Measurements from ENCODE around the gene OR4K13. TPM values are rescaled to one million over a fixed set of nuclear protein-coding genes. Genes with fewer than 3 reads are reported as not detected.

The OR4K13 gene
- not detected for total RNA-seq

DNA sequence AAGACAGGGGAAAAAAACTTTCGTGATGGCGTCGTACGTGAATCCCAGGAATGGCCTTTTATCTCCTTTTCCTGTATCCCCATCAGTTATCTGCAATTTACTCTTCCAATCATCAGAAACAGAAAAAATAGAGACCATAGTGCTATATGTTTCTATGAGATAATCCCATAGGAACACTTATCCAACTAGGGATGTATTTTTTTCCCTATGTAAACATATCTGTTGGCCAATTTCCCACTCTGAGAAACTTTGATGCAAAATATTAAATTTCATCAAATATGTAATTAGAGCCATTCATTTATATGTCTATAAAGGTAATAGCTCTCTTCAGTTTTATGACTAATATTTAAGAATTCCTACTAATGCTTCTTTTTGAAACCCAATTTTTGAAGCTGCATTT lies at the start of gene OR4K13:
TSS of gene OR4K13 (minus strand) at position 101 of the 400 bp plus-strand sequence. CDS start 1,280 bp downstream, outside the sequence.
- H3K9me3 Mint-ChIP-seq: peaks cover 0 to 2% of the 10 kb centered on the region in 2 donors
- no peaks in the 10 kb centered on the region for H3K36me3 Mint-ChIP-seq (ENCODE audit: insufficient read depth in 2 of 2)
- H3K27ac Mint-ChIP-seq: no peak within 1 kb of the TSS
- H3K27me3 Mint-ChIP-seq (ENCODE audit: low read depth): no peaks in the 10 kb centered on the region
- peaks cover 6% of the 10 kb centered on the region for H3K4me1 Mint-ChIP-seq (ENCODE audit: low read depth)
- H3K4me3 Mint-ChIP-seq: no peak within 1 kb of the TSS
- no peak for ATAC-seq (replicated peaks in 1 of 2)
- DNase-seq: no peak

- no peak within 1 kb of the TSS for H3K27ac Mint-ChIP-seq
- no peak within 1 kb of the TSS for H3K4me3 Mint-ChIP-seq
- ATAC-seq (replicated peaks in 1 of 2): no peak
- H3K9me3 Mint-ChIP-seq: peaks cover 0 to 5% of the 10 kb centered on the region in 2 donors
- no peaks in the 10 kb centered on the region for H3K27me3 Mint-ChIP-seq (ENCODE audit: low read depth)
- no peaks in the 10 kb centered on the region for H3K36me3 Mint-ChIP-seq (ENCODE audit: insufficient read depth in 2 of 2)
- no peak for DNase-seq
- H3K4me1 Mint-ChIP-seq (ENCODE audit: low read depth): no peaks in the 10 kb centered on the region
These were observed 23.9 kb upstream of the OR4K13 start, which contains the start of gene OR4L1 for GRCh38 chr14:20059745-20060144. TSS of gene OR4L1 (plus strand) at chr14:20060045. CDS start at chr14:20060045, 0 bp downstream.

- no peak for ATAC-seq (replicated peaks in 1 of 2)
- Mint-ChIP-seq H3K9me3 (no peaks in the 10 kb centered on the region), H3K27ac (no peak overlapping the region), H3K27me3 (ENCODE audit: low read depth) (peaks cover 14% of the 10 kb centered on the region), H3K4me1 (ENCODE audit: low read depth) (no peaks in the 10 kb centered on the region), H3K4me3 (no peak overlapping the region), H3K36me3 (ENCODE audit: insufficient read depth in 2 of 2) (no peaks in the 10 kb centered on the region)
- DNase-seq: no peak
These were observed 12.4 kb upstream of the OR4K13 start for GRCh38 chr14:20048202-20048601.

DNA sequence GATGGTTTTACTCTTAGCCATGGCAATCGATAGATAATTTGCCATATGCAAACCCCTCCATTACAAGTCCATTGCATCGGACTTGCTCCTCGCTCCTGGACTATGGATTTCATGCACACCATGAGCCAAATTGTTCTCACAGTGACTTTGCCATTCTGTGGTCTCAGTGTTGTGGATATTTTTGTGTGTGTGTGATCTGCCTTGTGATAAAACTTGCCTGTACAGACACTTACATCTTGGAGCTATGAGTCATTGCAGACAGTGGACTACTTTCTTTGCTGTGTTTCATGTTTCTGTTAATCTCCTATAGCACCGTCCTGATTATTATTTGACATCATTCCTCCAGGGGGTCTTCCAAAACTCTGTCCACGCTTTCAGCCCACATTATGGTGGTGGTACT lies 8.4 kb upstream of the OR4K13 start:
- no peak overlapping the region for H3K4me3 Mint-ChIP-seq
- no peak overlapping the region for H3K27ac Mint-ChIP-seq

DNA sequence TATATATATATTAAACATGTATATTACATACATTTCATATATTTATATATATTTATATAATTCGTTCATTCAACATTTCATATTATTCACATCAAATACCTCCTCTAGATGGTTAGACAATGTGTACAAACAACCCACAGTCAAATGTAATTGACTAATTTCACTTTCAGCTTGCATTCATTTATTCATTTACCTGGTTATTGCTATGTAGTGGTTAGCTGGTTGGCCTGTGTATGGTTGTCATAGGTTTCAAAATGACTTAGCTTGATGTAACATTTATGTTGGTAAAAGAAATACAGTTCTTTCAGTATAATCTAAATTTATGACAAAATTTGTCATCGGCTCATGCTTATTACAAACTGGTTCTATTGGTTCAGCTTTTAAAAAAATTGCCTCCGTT lies 389 bp downstream of the OR4K13 start:
- no peak for DNase-seq
- no peak overlapping the region for H3K4me3 Mint-ChIP-seq
- ATAC-seq (replicated peaks in 1 of 2): peak; percentile 63 to 69
- no peaks in the 10 kb centered on the region for H3K27me3 Mint-ChIP-seq (ENCODE audit: low read depth)
- peaks cover 0 to 2% of the 10 kb centered on the region in 2 donors for H3K9me3 Mint-ChIP-seq
- H3K27ac Mint-ChIP-seq: no peak overlapping the region
- H3K4me1 Mint-ChIP-seq (ENCODE audit: low read depth): peaks cover 6% of the 10 kb centered on the region
- no peaks in the 10 kb centered on the region for H3K36me3 Mint-ChIP-seq (ENCODE audit: insufficient read depth in 2 of 2)

More for the DNA sequence above, 8.4 kb upstream of the OR4K13 start:
- peaks cover 2 to 4% of the 10 kb centered on the region in 2 donors for H3K9me3 Mint-ChIP-seq
- H3K27me3 Mint-ChIP-seq (ENCODE audit: low read depth): peaks cover 3% of the 10 kb centered on the region
- ATAC-seq (replicated peaks in 1 of 2): no peak
- no peak for DNase-seq
- no peaks in the 10 kb centered on the region for H3K36me3 Mint-ChIP-seq (ENCODE audit: insufficient read depth in 2 of 2)
- H3K4me1 Mint-ChIP-seq (ENCODE audit: low read depth): no peaks in the 10 kb centered on the region

DNA sequence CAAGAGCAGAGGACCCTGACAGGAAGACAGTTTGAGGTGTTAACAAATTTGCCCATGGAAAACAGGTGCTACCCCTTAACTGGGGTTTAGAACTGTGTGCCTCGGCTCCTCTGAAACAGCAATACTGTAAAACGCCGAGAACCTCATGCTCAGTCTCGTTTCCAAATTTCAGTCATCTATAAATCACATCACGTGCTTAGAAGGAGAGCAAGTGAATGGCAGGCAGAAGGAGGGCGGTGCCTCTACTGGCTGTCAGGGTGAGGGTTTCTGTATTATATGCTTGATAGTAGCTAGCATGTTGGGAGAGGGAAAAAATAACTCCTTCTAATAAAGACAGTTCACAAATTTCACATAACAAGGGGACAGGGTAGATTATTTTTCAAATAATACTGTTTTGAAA lies 4.8 kb downstream of the OR4K13 start:
- H3K27me3 Mint-ChIP-seq (ENCODE audit: low read depth): no peaks in the 10 kb centered on the region
- no peak overlapping the region for H3K27ac Mint-ChIP-seq
- no peak overlapping the region for H3K4me3 Mint-ChIP-seq
- peaks cover 6% of the 10 kb centered on the region for H3K4me1 Mint-ChIP-seq (ENCODE audit: low read depth)
- peaks cover 2% of the 10 kb centered on the region in 2 donors for H3K9me3 Mint-ChIP-seq
- ATAC-seq (replicated peaks in 1 of 2): no peak
- DNase-seq: no peak
- H3K36me3 Mint-ChIP-seq (ENCODE audit: insufficient read depth in 2 of 2): no peaks in the 10 kb centered on the region

GRCh38 chr14:20019257-20019865 lies 16.5 kb downstream of the OR4K13 start, which contains the start of gene OR4K14:
TSS of gene OR4K14 (minus strand) at chr14:20019307. CDS start at chr14:20015193, 4,114 bp downstream.
- H3K27me3 Mint-ChIP-seq (ENCODE audit: low read depth): no peaks in the 10 kb centered on the region
- DNase-seq (no peak), ATAC-seq (replicated peaks in 1 of 2) (no peak)
- H3K27ac Mint-ChIP-seq: no peak within 1 kb of the TSS
- peaks cover 0 to under 1% of the 10 kb centered on the region in 2 donors for H3K9me3 Mint-ChIP-seq
- H3K4me1 Mint-ChIP-seq (ENCODE audit: low read depth): no peaks in the 10 kb centered on the region
- H3K36me3 Mint-ChIP-seq (ENCODE audit: insufficient read depth in 2 of 2): no peaks in the 10 kb centered on the region
- H3K4me3 Mint-ChIP-seq: no peak within 1 kb of the TSS

DNA sequence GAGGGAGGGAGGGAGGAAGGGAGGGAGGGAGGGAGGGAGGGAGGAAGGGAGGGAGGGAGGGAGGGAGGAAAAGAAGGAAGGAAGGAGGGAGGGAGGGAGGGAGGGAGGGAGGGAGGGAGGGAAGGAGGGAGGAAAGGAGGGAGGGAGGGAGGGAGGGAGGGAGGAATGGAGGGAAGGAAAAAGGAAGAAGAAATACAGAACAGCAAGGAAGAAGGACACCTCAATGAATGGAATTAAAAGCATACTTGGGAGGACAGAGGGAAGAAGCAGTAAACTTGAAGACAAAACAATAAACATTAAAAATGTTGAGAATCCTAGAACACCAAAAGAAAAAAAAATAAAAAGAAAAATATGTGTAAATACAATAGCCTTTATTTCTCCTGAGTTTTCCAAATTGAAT lies 27.7 kb downstream of the OR4K13 start:
- DNase-seq: no peak
- peaks cover 3 to 4% of the 10 kb centered on the region in 2 donors for H3K9me3 Mint-ChIP-seq
- no peak overlapping the region for H3K4me3 Mint-ChIP-seq
- H3K27me3 Mint-ChIP-seq (ENCODE audit: low read depth): no peaks in the 10 kb centered on the region
- peaks cover 2% of the 10 kb centered on the region in 2 donors for H3K36me3 Mint-ChIP-seq (ENCODE audit: insufficient read depth in 2 of 2)
- no peak overlapping the region for H3K27ac Mint-ChIP-seq
- no peak for ATAC-seq (replicated peaks in 1 of 2)
- H3K4me1 Mint-ChIP-seq (ENCODE audit: low read depth): no peaks in the 10 kb centered on the region

GRCh38 chr14:20002319-20002718 lies 33.5 kb downstream of the OR4K13 start:
- no peak for DNase-seq
- Mint-ChIP-seq H3K4me1 (ENCODE audit: low read depth) (no peaks in the 10 kb centered on the region), H3K9me3 (peaks cover 0 to 1% of the 10 kb centered on the region in 2 donors), H3K36me3 (ENCODE audit: insufficient read depth in 2 of 2) (peaks cover 0 to 2% of the 10 kb centered on the region in 2 donors), H3K4me3 (no peak overlapping the region), H3K27me3 (ENCODE audit: low read depth) (no peaks in the 10 kb centered on the region), H3K27ac (no peak overlapping the region)
- ATAC-seq (replicated peaks in 1 of 2): no peak

- no peak for DNase-seq
These were observed 34.0 kb downstream of the OR4K13 start, which contains the start of gene OR4Q2 for GRCh38 chr14:20001863-20002262. TSS of gene OR4Q2 (plus strand) at chr14:20002163.

GRCh38 chr14:19993438-19993837 lies 42.4 kb downstream of the OR4K13 start:
- DNase-seq: no peak
- Mint-ChIP-seq H3K27ac (no peak overlapping the region), H3K9me3 (peaks cover 2 to 13% of the 10 kb centered on the region in 2 donors), H3K4me3 (no peak overlapping the region), H3K4me1 (ENCODE audit: low read depth) (no peaks in the 10 kb centered on the region), H3K27me3 (ENCODE audit: low read depth) (no peaks in the 10 kb centered on the region), H3K36me3 (ENCODE audit: insufficient read depth in 2 of 2) (no peaks in the 10 kb centered on the region)
- ATAC-seq (replicated peaks in 1 of 2): no peak

More at GRCh38 chr14:20001863-20002262, 34.0 kb downstream of the OR4K13 start, which contains the start of gene OR4Q2:
- no peak for ATAC-seq (replicated peaks in 1 of 2)
- H3K9me3 Mint-ChIP-seq: peaks cover 0 to 1% of the 10 kb centered on the region in 2 donors
- H3K27ac Mint-ChIP-seq: no peak within 1 kb of the TSS
- H3K4me1 Mint-ChIP-seq (ENCODE audit: low read depth): no peaks in the 10 kb centered on the region
- H3K36me3 Mint-ChIP-seq (ENCODE audit: insufficient read depth in 2 of 2): peaks cover 0 to 2% of the 10 kb centered on the region in 2 donors
- no peak within 1 kb of the TSS for H3K4me3 Mint-ChIP-seq
- H3K27me3 Mint-ChIP-seq (ENCODE audit: low read depth): no peaks in the 10 kb centered on the region
